IPS-18a (cell line): Measurements from ENCODE around the gene WBP2.
A peak's percentile ranks its signal among the peaks of the same experiment; 100 is the strongest.
"Not testable (repeated sequence)": the region's sequence is repeated elsewhere in the genome, so short reads cannot be mapped to it uniquely, and the experiment has no call there.

Experiments
- H3K27ac ChIP-seq: one replicate; pipeline ENCODE4 v1.5.1; 2013; ENCODE audit warnings: low read length
- H3K27me3 ChIP-seq: one replicate; pipeline ENCODE4 v1.6.1; 2013; ENCODE audit warnings: mild to moderate bottlenecking, low read length; ENCODE audit not compliant: control insufficient read depth, insufficient read depth
- H3K36me3 ChIP-seq: one replicate; pipeline ENCODE4 v1.6.1; 2013; ENCODE audit warnings: low read depth, low read length; ENCODE audit not compliant: control insufficient read depth
- H3K4me1 ChIP-seq: one replicate; pipeline ENCODE4 v1.6.1; 2013; ENCODE audit warnings: low read depth, low read length; ENCODE audit not compliant: control insufficient read depth
- H3K4me3 ChIP-seq: one replicate; pipeline ENCODE4 v1.5.1; 2013; ENCODE audit warnings: low read length
- H3K9ac ChIP-seq: one replicate; pipeline ENCODE4 v1.6.1; 2013; ENCODE audit warnings: mild to moderate bottlenecking, low read length, moderate library complexity
- H3K9me3 ChIP-seq: one replicate; pipeline ENCODE4 v1.6.1; 2013; ENCODE audit warnings: low read depth, low read length; ENCODE audit not compliant: control insufficient read depth

WBP2 gene

DNA sequence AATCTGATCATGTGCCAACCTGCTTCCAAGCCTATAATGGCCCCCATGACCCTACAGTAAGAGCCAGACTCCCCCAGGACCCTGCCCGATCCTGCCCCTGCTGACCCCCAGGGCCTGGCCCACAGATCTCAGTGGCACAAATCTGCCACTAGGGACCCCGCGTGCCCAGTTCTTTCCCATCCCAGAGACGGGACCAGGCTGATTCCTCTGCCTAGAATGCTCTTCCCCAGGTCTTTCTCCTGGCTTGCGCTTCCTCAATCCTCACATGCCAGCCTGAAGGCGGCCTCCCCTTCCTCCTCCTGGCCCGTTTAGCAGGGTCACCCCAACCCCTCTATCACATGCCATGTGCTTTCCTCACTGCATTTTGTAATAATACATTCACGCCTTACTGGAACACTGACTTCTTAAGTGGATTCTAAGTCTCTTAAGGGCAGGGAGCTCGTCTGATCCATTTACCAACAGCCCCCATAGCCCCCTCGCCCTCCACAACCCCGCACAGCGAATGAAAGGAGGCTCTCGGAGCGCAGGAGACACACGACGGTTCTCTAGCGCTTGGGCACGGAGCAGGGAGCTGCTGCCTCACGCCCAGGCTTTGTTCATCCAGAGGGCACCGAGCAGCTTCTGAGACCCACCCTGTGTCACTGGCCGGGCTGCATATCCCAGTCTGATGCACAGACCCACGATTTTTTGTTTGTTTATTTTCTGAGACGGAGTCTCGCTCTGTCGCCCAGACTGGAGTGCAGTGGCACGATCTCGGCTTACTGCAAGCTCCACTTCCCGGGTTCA, 40.4 kb upstream of the WBP2 start:
- Histone ChIP-seq H3K4me3 (peak overlapping the region; percentile 61), H3K9ac (peak overlapping the region; percentile 81), H3K9me3 (no peaks in the 10 kb centered on the region), H3K27me3 (no peaks in the 10 kb centered on the region), H3K27ac (no peak overlapping the region), H3K36me3 (peaks cover 35% of the 10 kb centered on the region), H3K4me1 (peaks cover 10% of the 10 kb centered on the region)

DNA sequence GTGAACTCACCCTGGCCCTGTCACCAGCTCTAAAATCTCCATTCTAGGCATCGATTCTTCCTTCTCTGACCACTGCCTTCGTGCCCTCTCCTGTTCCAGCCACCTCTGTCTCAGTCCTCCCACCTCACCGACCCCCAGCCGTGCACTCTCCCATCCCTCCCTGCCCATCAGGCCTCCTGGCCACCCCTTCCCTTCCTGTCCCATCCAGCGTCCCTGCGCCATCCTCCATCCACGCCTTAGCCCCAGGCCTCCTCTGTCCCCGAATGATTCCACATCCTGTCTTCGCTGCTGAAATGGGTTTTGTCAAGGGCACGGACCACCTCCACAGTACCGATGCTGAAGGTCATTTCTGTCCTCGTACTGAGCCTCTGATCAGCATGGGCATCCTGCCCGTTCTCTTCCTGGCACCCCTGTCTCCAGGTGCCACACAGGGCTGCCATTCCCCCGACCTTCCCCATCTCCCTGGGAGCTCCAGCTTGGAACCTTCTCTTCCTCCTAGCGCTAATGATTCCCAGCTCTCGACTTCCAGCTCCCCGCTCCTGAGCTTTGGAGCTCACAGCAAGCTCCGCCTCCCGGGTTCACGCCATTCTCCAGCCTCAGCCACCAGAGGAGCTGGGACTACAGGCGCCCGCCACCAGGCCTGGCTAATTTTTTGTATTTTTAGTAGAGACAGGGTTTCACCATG, 39.1 kb upstream of the WBP2 start:
- Histone ChIP-seq H3K36me3 (peaks cover 36% of the 10 kb centered on the region), H3K9ac (no peak overlapping the region)

DNA sequence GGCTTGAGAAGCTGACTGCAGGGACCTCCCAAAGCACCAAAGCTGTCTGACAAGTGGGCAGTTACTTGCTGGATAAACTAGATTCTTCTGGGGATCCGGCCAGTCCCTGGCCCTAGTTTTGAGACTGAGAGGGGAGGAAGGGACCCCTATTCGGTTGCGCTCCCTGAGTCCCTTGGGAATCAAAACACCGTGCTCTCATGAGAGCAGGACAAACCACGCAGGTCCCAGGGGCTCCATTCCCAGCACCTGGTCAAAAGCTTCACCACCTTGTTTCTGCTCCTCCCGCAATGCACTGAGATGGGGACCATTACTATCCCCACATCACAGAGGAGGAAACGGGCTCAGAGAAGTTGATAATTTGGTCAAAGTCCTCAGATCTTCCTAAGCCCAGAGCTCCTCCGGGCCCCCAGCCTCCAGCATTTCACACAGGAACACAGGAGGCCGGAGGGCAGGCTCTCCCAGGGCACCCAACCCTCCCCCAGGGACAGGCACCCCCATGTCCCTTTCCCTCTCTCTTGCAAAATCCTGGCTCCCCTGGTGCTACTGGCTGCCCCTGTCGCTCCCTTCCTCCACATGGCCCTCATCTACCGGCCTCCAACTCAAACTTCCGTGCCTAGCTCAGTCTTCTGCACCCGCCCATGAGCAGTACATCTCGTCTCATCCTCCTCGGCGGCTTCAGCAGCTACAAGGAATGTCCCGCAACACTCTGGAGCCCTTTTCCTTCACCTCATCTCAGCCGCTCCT, 38.3 kb upstream of the WBP2 start:
- no peaks in the 10 kb centered on the region for H3K27me3 ChIP-seq
- H3K9me3 ChIP-seq: no peaks in the 10 kb centered on the region
- no peak overlapping the region for H3K27ac ChIP-seq
- H3K36me3 ChIP-seq: peaks cover 32% of the 10 kb centered on the region
- peaks cover 10% of the 10 kb centered on the region for H3K4me1 ChIP-seq
- no peak overlapping the region for H3K9ac ChIP-seq
- H3K4me3 ChIP-seq: no peak overlapping the region

More for the DNA sequence above, 39.1 kb upstream of the WBP2 start:
- Histone ChIP-seq H3K4me3 (no peak overlapping the region), H3K9me3 (no peaks in the 10 kb centered on the region), H3K27ac (no peak overlapping the region), H3K4me1 (peaks cover 10% of the 10 kb centered on the region), H3K27me3 (no peaks in the 10 kb centered on the region)

GRCh38 chr17:75892556-75893224, 37.6 kb upstream of the WBP2 start:
- Histone ChIP-seq H3K27ac (no peak overlapping the region), H3K4me1 (peaks cover 10% of the 10 kb centered on the region), H3K4me3 (no peak overlapping the region), H3K9me3 (no peaks in the 10 kb centered on the region), H3K9ac (no peak overlapping the region), H3K27me3 (no peaks in the 10 kb centered on the region), H3K36me3 (peaks cover 32% of the 10 kb centered on the region)

GRCh38 chr17:75891605-75892555, 36.7 kb upstream of the WBP2 start:
- no peak overlapping the region for H3K27ac ChIP-seq
- no peak overlapping the region for H3K9ac ChIP-seq
- peaks cover 32% of the 10 kb centered on the region for H3K36me3 ChIP-seq
- H3K27me3 ChIP-seq: no peaks in the 10 kb centered on the region
- peaks cover 4% of the 10 kb centered on the region for H3K4me1 ChIP-seq
- no peaks in the 10 kb centered on the region for H3K9me3 ChIP-seq
- H3K4me3 ChIP-seq: no peak overlapping the region

GRCh38 chr17:75891022-75891604, 36.0 kb upstream of the WBP2 start:
- Histone ChIP-seq H3K27ac (no peak overlapping the region), H3K27me3 (no peaks in the 10 kb centered on the region), H3K9ac (no peak overlapping the region), H3K4me1 (peaks cover 4% of the 10 kb centered on the region), H3K36me3 (peaks cover 32% of the 10 kb centered on the region), H3K9me3 (no peaks in the 10 kb centered on the region), H3K4me3 (no peak overlapping the region)

DNA sequence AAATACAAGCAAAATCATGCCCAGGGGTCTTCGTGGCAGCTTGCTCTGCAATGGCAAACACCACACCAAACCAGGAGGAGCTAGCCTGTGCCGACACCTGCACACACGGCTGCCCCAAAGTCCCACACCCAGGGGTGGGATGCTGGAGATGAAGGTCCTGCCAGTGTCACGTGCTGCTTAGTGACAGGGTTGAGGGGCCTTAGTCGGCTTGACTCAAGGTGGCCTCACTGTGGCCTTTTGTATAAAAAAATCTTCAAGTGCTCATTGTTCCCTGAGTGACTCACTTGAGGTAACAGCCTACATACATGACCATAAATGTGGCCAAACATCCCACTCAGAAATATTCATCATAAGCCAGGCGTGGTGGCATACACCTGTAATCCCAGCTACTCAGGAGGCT, 34.3 kb upstream of the WBP2 start:
- H3K4me1 ChIP-seq: no peaks in the 10 kb centered on the region

DNA sequence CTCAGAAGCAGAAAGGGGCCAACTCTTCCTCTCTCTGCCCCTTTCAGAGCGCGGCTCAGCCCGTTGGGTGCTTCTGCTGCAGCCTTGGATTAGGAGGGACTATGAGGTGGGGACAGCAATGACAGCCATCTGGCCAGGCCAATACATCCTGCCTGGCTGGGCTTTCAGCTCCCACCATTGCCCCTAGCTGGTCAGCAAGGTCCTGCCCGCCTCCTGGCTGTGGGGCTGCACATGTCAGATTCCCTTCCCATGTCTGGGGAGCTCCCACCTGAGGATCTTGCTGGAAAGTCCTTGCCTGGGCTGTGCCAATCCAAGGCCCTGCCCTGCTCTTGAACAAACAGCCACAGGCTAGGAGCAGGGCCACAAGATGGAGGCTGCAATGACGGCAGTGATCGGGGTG, 33.3 kb upstream of the WBP2 start:
- Histone ChIP-seq H3K27me3 (no peaks in the 10 kb centered on the region), H3K27ac (no peak overlapping the region), H3K4me1 (no peaks in the 10 kb centered on the region), H3K36me3 (peaks cover 32% of the 10 kb centered on the region), H3K9me3 (no peaks in the 10 kb centered on the region), H3K4me3 (no peak overlapping the region), H3K9ac (no peak overlapping the region)

More for the DNA sequence above, 34.3 kb upstream of the WBP2 start:
- Histone ChIP-seq H3K27me3 (no peaks in the 10 kb centered on the region), H3K9ac (no peak overlapping the region), H3K36me3 (peaks cover 32% of the 10 kb centered on the region), H3K9me3 (no peaks in the 10 kb centered on the region), H3K27ac (no peak overlapping the region), H3K4me3 (no peak overlapping the region)

- not testable (repeated sequence) for H3K27me3 ChIP-seq, H3K4me1 ChIP-seq, H3K9ac ChIP-seq, H3K9me3 ChIP-seq, H3K27ac ChIP-seq, H3K4me3 ChIP-seq
- H3K36me3 ChIP-seq: peaks cover 16% of the 10 kb centered on the region
Observed at GRCh38 chr17:75885860-75886259, 30.7 kb upstream of the WBP2 start.

DNA sequence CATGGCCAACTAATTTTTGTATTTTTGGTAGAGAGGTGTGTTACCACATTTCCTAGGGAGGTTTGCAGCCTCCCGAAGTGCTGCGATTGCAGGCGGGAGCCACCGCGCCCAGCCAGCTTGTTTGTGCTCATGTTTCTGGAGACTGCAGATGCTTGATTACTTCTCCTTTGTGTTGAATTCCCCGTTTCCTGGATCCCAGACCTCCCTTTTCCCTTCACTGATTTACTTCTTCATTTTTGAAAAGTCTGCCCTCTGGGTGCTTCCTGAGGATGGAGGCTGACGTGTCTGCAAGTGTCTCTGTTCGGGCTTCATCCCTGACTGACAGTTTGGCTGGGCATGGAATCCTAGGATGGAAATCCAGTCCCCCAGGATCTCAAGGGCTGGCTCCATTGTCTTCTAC, 30.3 kb upstream of the WBP2 start:
- no peak overlapping the region for H3K9ac ChIP-seq
- peaks cover 12% of the 10 kb centered on the region for H3K36me3 ChIP-seq
- H3K4me3 ChIP-seq: no peak overlapping the region
- no peaks in the 10 kb centered on the region for H3K27me3 ChIP-seq
- no peak overlapping the region for H3K27ac ChIP-seq
- no peaks in the 10 kb centered on the region for H3K9me3 ChIP-seq
- no peaks in the 10 kb centered on the region for H3K4me1 ChIP-seq
